GM13976 (cell line): Measurements from ENCODE around the gene TRIM13.
"Not testable (repeated sequence)": the region's sequence is repeated elsewhere in the genome, so short reads cannot be mapped to it uniquely, and the experiment has no call there.

Experiments
- DNase-seq: peaks from one replicate; pipeline ENCODE4 v3.0.0; 2012; ENCODE audit warnings: low spot score
- CTCF ChIP-seq: IDR thresholded peaks from 2 replicates; pipeline ENCODE4 v1.5.1; 2012; ENCODE audit warnings: borderline replicate concordance, mild to moderate bottlenecking; ENCODE audit not compliant: insufficient read depth; ENCODE audit errors: extremely low read depth, missing control alignments, control extremely low read depth
- in situ Hi-C: fragments of 300-500 bp; cut with MboI; formaldehyde crosslinking; loops from one replicate; pipeline ENCODE4 v1.12.0; 2022; ENCODE audit warnings: low sequenced_read_pairs, mixed read lengths, inconsistent platforms; ENCODE audit not compliant: unreplicated experiment

TRIM13 gene

GRCh38 chr13:50052478-50052877 is 55.6 kb downstream of the TRIM13 start:
- DNase-seq, result no peak
- in situ Hi-C loops, result no loop called here
- TF ChIP-seq CTCF, result no peak

- TF ChIP-seq CTCF, result no peak
- DNase-seq, result no peak
- in situ Hi-C loops, result no loop called here
These were observed 57.0 kb downstream of the TRIM13 start for GRCh38 chr13:50053844-50054243.

GRCh38 chr13:50055454-50055853 is 58.6 kb downstream of the TRIM13 start:
- DNase-seq, result no peak
- no peak for TF ChIP-seq CTCF
- in situ Hi-C loops, result no loop called here

GRCh38 chr13:50060718-50061117 is 63.9 kb downstream of the TRIM13 start:
- in situ Hi-C loops, result no loop called here
- no peak for TF ChIP-seq CTCF
- DNase-seq, result no peak

GRCh38 chr13:50062336-50062735 is 65.5 kb downstream of the TRIM13 start:
- DNase-seq, in situ Hi-C loops: not testable (repeated sequence)

- TF ChIP-seq CTCF, result no peak
- in situ Hi-C loops, result no loop called here
- no peak for DNase-seq
These were observed 68.9 kb downstream of the TRIM13 start for GRCh38 chr13:50065712-50066111.
